IMR-90 (cell line): Measurements from ENCODE around the gene KCNMA1. TPM values are rescaled to one million over a fixed set of nuclear protein-coding genes. Genes with fewer than 3 reads are reported as not detected.

ENCODE experiments used
- ATAC-seq: fragments of 200-7000 bp; cut with Tn5 transposase; 2 replicates; pipeline ENCODE4 v1.9.1; 2020; ENCODE audit warnings: low read depth, mild to moderate bottlenecking, moderate library complexity
- BruUV-seq: library from RNA; stranded (reverse); fragments of 400-500 nt; replicated peaks from 2 replicates; lab custom pipeline; 2021; lab: Mats Ljungman, UMichigan
- CTCF ChIA-PET: fragments of 300-600 bp; formaldehyde crosslinking; extraction: SDS; loops from one replicate; lab custom pipeline; 2021; ENCODE audit warnings: antibody characterized with exemption; lab: Yijun Ruan, JAX
- POLR2A ChIA-PET: fragments of 300-600 bp; sonication (Branson Sonifier 250); formaldehyde crosslinking; loops from one replicate; lab custom pipeline; 2022; ENCODE audit warnings: antibody characterized with exemption; ENCODE audit not compliant: unreplicated experiment; lab: Charles Lee
- DNase-seq: peaks from one replicate; pipeline ENCODE4 v3.0.0; 2013
- H2AFZ ChIP-seq: replicated peaks from 2 replicates; pipeline ENCODE3; 2013; ENCODE audit warnings: low read length, mild to moderate bottlenecking; ENCODE audit not compliant: poor library complexity
- H2AK5ac ChIP-seq: 2 replicates; pipeline ENCODE4 v1.6.1; 2013; ENCODE audit warnings: low read depth, low read length, inconsistent platforms
- H2AK9ac ChIP-seq: replicated peaks from 2 replicates; pipeline ENCODE3; 2013; ENCODE audit warnings: mild to moderate bottlenecking, low read depth, low read length, moderate library complexity; ENCODE audit not compliant: poor library complexity
- H2BK120ac ChIP-seq: 2 replicates; pipeline ENCODE4 v1.6.1; 2013; ENCODE audit warnings: low read depth, low read length, inconsistent platforms
- H2BK15ac ChIP-seq: 3 replicates; pipeline ENCODE4 v1.6.1; 2013; ENCODE audit warnings: low read depth, low read length, inconsistent platforms
- H2BK20ac ChIP-seq: 2 replicates; pipeline ENCODE4 v1.6.1; 2013; ENCODE audit warnings: low read depth, mild to moderate bottlenecking, inconsistent platforms, low read length, moderate library complexity
- H2BK5ac ChIP-seq: 2 replicates; pipeline ENCODE4 v1.6.1; 2013; ENCODE audit warnings: mild to moderate bottlenecking, low read depth, low read length, inconsistent platforms; ENCODE audit not compliant: poor library complexity, severe bottlenecking
- H3K14ac ChIP-seq: replicated peaks from 2 replicates; pipeline ENCODE4 v1.6.1; 2013; ENCODE audit warnings: low read depth, low read length, inconsistent platforms
- H3K18ac ChIP-seq: 2 replicates; pipeline ENCODE4 v1.6.1; 2013; ENCODE audit warnings: low read depth, low read length, control low read depth
- H3K23ac ChIP-seq: 2 replicates; pipeline ENCODE4 v1.6.1; 2013; ENCODE audit warnings: low read depth, low read length, inconsistent platforms
- H3K27ac ChIP-seq: 2 replicates; pipeline ENCODE4 v1.5.1; 2013; ENCODE audit warnings: mild to moderate bottlenecking, control low read depth, low read length; ENCODE audit not compliant: insufficient read depth
- H3K27me3 ChIP-seq: 2 replicates; pipeline ENCODE4 v1.6.1; 2013; ENCODE audit warnings: low read length; ENCODE audit not compliant: control insufficient read depth, insufficient read depth
- H3K36me3 ChIP-seq: 2 replicates; pipeline ENCODE4 v1.6.1; 2013; ENCODE audit warnings: low read length, mixed read lengths; ENCODE audit not compliant: control insufficient read depth, insufficient read depth
- H3K4ac ChIP-seq: 2 replicates; pipeline ENCODE4 v1.6.1; 2013; ENCODE audit warnings: low read depth, low read length, inconsistent platforms
- H3K4me1 ChIP-seq: 2 replicates; pipeline ENCODE4 v1.6.1; 2013; ENCODE audit warnings: low read length, mixed read lengths; ENCODE audit not compliant: control insufficient read depth, insufficient read depth
- H3K4me2 ChIP-seq: 2 replicates; pipeline ENCODE4 v1.6.1; 2013; ENCODE audit warnings: low read depth, mild to moderate bottlenecking, control low read depth, low read length, moderate library complexity
- H3K4me3 ChIP-seq: 2 replicates; pipeline ENCODE4 v1.5.1; 2013; ENCODE audit warnings: low read depth, mild to moderate bottlenecking, control low read depth, low read length, moderate library complexity; ENCODE audit not compliant: insufficient read depth
- H3K56ac ChIP-seq: 2 replicates; pipeline ENCODE4 v1.6.1; 2013; ENCODE audit warnings: low read length, inconsistent platforms; ENCODE audit not compliant: insufficient read depth; ENCODE audit errors: extremely low read depth
- H3K79me1 ChIP-seq, 2 experiments: 2 replicates each; pipeline ENCODE4 v1.6.1; 2013; ENCODE audit warnings: low read length in 2 of 2, inconsistent platforms in 1 of 2, low read depth in 1 of 2
- H3K9ac ChIP-seq: 2 replicates; pipeline ENCODE4 v1.6.1; 2013; ENCODE audit warnings: low read depth, low read length, control low read depth
- H3K9me1 ChIP-seq: 2 replicates; pipeline ENCODE4 v1.6.1; 2013; ENCODE audit warnings: low read length, inconsistent platforms; ENCODE audit not compliant: insufficient read depth
- H3K9me3 ChIP-seq: 2 replicates; pipeline ENCODE4 v1.6.1; 2013; ENCODE audit warnings: low read length; ENCODE audit not compliant: control insufficient read depth, insufficient read depth
- H4K20me1 ChIP-seq: 2 replicates; pipeline ENCODE4 v1.6.1; 2013; ENCODE audit warnings: low read length, inconsistent platforms; ENCODE audit not compliant: insufficient read depth
- H4K5ac ChIP-seq: 2 replicates; pipeline ENCODE4 v1.6.1; 2013; ENCODE audit warnings: mild to moderate bottlenecking, low read depth, low read length, control low read depth
- H4K8ac ChIP-seq, 2 experiments: 2 replicates each; pipeline ENCODE4 v1.6.1; 2013; ENCODE audit warnings: low read depth in 2 of 2, low read length in 2 of 2, control low read depth in 1 of 2, inconsistent platforms in 1 of 2
- H4K91ac ChIP-seq: 2 replicates; pipeline ENCODE4 v1.6.1; 2013; ENCODE audit warnings: low read depth, low read length, inconsistent platforms; ENCODE audit not compliant: insufficient read depth
- BHLHE40 ChIP-seq: fragments of 150-350 bp; IDR thresholded peaks from 2 replicates; pipeline ENCODE4 v1.6.1; 2016; ENCODE audit warnings: mild to moderate bottlenecking, low read depth, low read length
- CEBPB ChIP-seq: IDR thresholded peaks from 2 replicates; pipeline ENCODE4 v1.6.1; 2012; ENCODE audit warnings: low read depth, low read length, improper control_type of control experiment
- ELK1 ChIP-seq: fragments of 150-350 bp; IDR thresholded peaks from 2 replicates; pipeline ENCODE4 v1.6.1; 2016; ENCODE audit warnings: low read depth, mild to moderate bottlenecking, low read length, moderate library complexity, borderline replicate concordance
- FOS ChIP-seq: fragments of 150-350 bp; IDR thresholded peaks from 2 replicates; pipeline ENCODE4 v1.6.1; 2016; ENCODE audit warnings: low read depth, low read length
- POLR2A ChIP-seq: IDR thresholded peaks from 2 replicates; pipeline ENCODE4 v1.6.1; 2012; ENCODE audit warnings: mild to moderate bottlenecking, low read depth, low read length
- RAD21 ChIP-seq: IDR thresholded peaks from 2 replicates; pipeline ENCODE4 v1.6.1; 2012; ENCODE audit warnings: low read length, improper control_type of control experiment
- USF2 ChIP-seq: fragments of 150-350 bp; IDR thresholded peaks from 2 replicates; pipeline ENCODE4 v1.6.1; 2017; ENCODE audit warnings: mild to moderate bottlenecking, antibody characterized with exemption, low read length, low read depth
- WGBS, 2 experiments: methylation state at CpG; one replicate each; pipeline versions ENCODE4 v1.1.5 to v1.1.7; 2013; ENCODE audit warnings: missing lambda C conversion rate in 2 of 2; ENCODE audit not compliant: insufficient read length in 1 of 2; ENCODE audit errors: extremely low coverage in 2 of 2; 5-methylcytosine and 5-hydroxymethylcytosine counted together
- dilution Hi-C: fragments of 300-500 bp; cut with HindIII; formaldehyde crosslinking; loops from one replicate; pipeline ENCODE4 v1.14.3; 2018; ENCODE audit warnings: low sequenced_read_pairs; ENCODE audit not compliant: unreplicated experiment
- in situ Hi-C: fragments of 300-500 bp; cut with MboI; formaldehyde crosslinking; loops from 3 replicates; pipeline ENCODE4 v1.14.3; 2019; ENCODE audit warnings: low sequenced_read_pairs, inconsistent platforms, mixed read lengths
- intact Hi-C: fragments of 100-400 bp; cut with micrococcal nuclease; formaldehyde crosslinking; loops from 2 replicates; pipeline ENCODE4 v1.10.0; 2022
- polyA plus RNA-seq, 3 experiments: library from polyadenylated mRNA; depleted of rRNA; stranded (reverse); fragments of >200 nt; gene quantifications; 2 replicates each; pipeline ENCODE4 v1.2.3, GENCODE V29; 2012; ENCODE audit warnings: low replicate concordance in 1 of 3
- total RNA-seq: library from RNA; depleted of rRNA; stranded (reverse); fragments of >200 nt; gene quantifications from 2 replicates; pipeline ENCODE4 v1.2.3, GENCODE V29; 2012

KCNMA1 gene
- total and polyA plus RNA-seq, 2 of the 4 experiments (the other 2 are of a cell fraction): 25.6 to 29.6 TPM

GRCh38 chr10:77513220-77513619 is 124.4 kb downstream of the KCNMA1 start (continued):
- TF ChIP-seq ELK1: no peak
- TF ChIP-seq POLR2A: no peak
- TF ChIP-seq RAD21: no peak
- no peak for TF ChIP-seq USF2

- Histone ChIP-seq H2AFZ (no peak overlapping the region), H3K18ac (no peak overlapping the region), H2AK9ac (no peak overlapping the region), H3K4me1 (peaks cover 26% of the 10 kb centered on the region), H3K9ac (no peak overlapping the region), H3K27ac (no peak overlapping the region), H3K79me1 (peaks cover 2 to 42% of the 10 kb centered on the region in 2 experiments; a peak in 3 of 4 replicates), H3K9me3 (no peaks in the 10 kb centered on the region), H3K56ac (no peak overlapping the region), H3K27me3 (no peaks in the 10 kb centered on the region), H2AK5ac (no peak overlapping the region), H2BK5ac (no peak overlapping the region), H4K20me1 (no peaks in the 10 kb centered on the region), H4K8ac (peak overlapping the region in 1 of 2 experiments; percentile 86; a peak in 1 of 4 replicates), H4K5ac (peak overlapping the region; percentile 78; the same call in 1 of the 2 replicates), H3K14ac (peak overlapping the region; percentile 76), H3K4me2 (peak overlapping the region; percentile 81; the same call in 1 of the 2 replicates), H3K36me3 (no peaks in the 10 kb centered on the region), H2BK120ac (peak overlapping the region; percentile 74), H3K4me3 (no peak overlapping the region), H2BK20ac (peak overlapping the region; percentile 54; the same call in 1 of the 2 replicates), H3K23ac (peak overlapping the region; percentile 79), H2BK15ac (peak overlapping the region; percentile 94; the same call in 2 of the 3 replicates), H3K4ac (peak overlapping the region; percentile 75), H3K9me1 (peaks cover 31% of the 10 kb centered on the region), H4K91ac (no peak overlapping the region)
- ATAC-seq (0 out of 2 replicates have a peak, but pooled peaks have one; percentile 10), DNase-seq (no peak)
- BruUV-seq: no TSS peak
- TF ChIP-seq CEBPB (peak; percentile 75), FOS (no peak), BHLHE40 (peak; percentile 56; the same call in 1 of the 2 replicates), USF2 (0 out of 2 replicates have a peak, but pooled peaks have one; percentile 5)
- dilution Hi-C loops (no loop called here), in situ Hi-C loops (no loop called here), intact Hi-C loops (loop anchor here (5.0 kb wide), 2 partner anchors 85 to 345 kb away; no protein-coding TSS in a partner anchor)
- no CpG with 5 or more reads among the region's 1 CpG for WGBS, 2 experiments
- CTCF ChIA-PET: no interaction called here
- POLR2A ChIA-PET: no interaction called here
These were observed 125.4 kb downstream of the KCNMA1 start for GRCh38 chr10:77512219-77512578.
